GM23338 (cell line): Measurements from ENCODE around the gene AUH.

ENCODE experiments used
- CREB1 ChIP-seq: fragments of 250-450 bp; sonication (Bioruptor Pico); IDR thresholded peaks from 2 replicates; pipeline ENCODE4 v1.5.0; 2020; ENCODE audit warnings: low read depth, mild to moderate bottlenecking, moderate library complexity
- EZH2 ChIP-seq: fragments of 200-600 bp; sonication (generic); IDR thresholded peaks from one replicate; pipeline ENCODE4 v1.8.0; 2017; ENCODE audit warnings: antibody characterized with exemption, mild to moderate bottlenecking, low read depth; ENCODE audit not compliant: unreplicated experiment
- EZH2phosphoT487 ChIP-seq: fragments of 200-600 bp; sonication (generic); IDR thresholded peaks from one replicate; pipeline ENCODE4 v1.8.1; 2018; ENCODE audit warnings: antibody characterized with exemption; ENCODE audit not compliant: unreplicated experiment
- JUNB ChIP-seq: IDR thresholded peaks from one replicate; pipeline ENCODE4 v1.6.1; 2016; ENCODE audit warnings: antibody characterized with exemption; ENCODE audit not compliant: unreplicated experiment
- NANOG ChIP-seq: IDR thresholded peaks from 2 replicates; pipeline ENCODE4 v1.6.1; 2016; ENCODE audit warnings: antibody characterized with exemption, borderline replicate concordance
- POLR2AphosphoS5 ChIP-seq: IDR thresholded peaks from 2 replicates; pipeline ENCODE4 v1.6.1; 2016; ENCODE audit warnings: antibody characterized with exemption, low read depth
- ZNF114 ChIP-seq: fragments of 250-450 bp; sonication (Bioruptor Pico); IDR thresholded peaks from 2 replicates; pipeline ENCODE4 v1.5.0; 2020; ENCODE audit warnings: mild to moderate bottlenecking, moderate library complexity
- ZNF331 ChIP-seq: fragments of 250-450 bp; sonication (Bioruptor Pico); IDR thresholded peaks from 2 replicates; pipeline ENCODE4 v1.5.0; 2020; ENCODE audit warnings: low read depth, mild to moderate bottlenecking, moderate library complexity
- TF ChIP-seq, protein P1 (sequence below), 2 experiments: fragments of 200-600 bp in 1 of 2; sonication (generic) in 1 of 2; conservative IDR thresholded peaks; 2 replicates each; pipeline versions ENCODE4 v1.5.1 to v1.6.1; 2016 to 2017; ENCODE audit warnings: antibody characterized with exemption in 2 of 2, low read depth in 2 of 2, mild to moderate bottlenecking in 2 of 2, moderate library complexity in 1 of 2
- TF ChIP-seq, protein P2 (sequence below): IDR thresholded peaks from one replicate; pipeline ENCODE4 v1.6.1; 2018; ENCODE audit warnings: antibody characterized with exemption; ENCODE audit not compliant: unreplicated experiment
- TF ChIP-seq, protein P3 (sequence below): IDR thresholded peaks from 2 replicates; pipeline ENCODE4 v1.6.1; 2016; ENCODE audit warnings: antibody characterized with exemption
- TF ChIP-seq, protein P4 (sequence below): fragments of 250-450 bp; sonication (Bioruptor Pico); IDR thresholded peaks from 2 replicates; pipeline ENCODE4 v1.5.0; 2020; ENCODE audit warnings: mild to moderate bottlenecking, moderate library complexity

DNA sequence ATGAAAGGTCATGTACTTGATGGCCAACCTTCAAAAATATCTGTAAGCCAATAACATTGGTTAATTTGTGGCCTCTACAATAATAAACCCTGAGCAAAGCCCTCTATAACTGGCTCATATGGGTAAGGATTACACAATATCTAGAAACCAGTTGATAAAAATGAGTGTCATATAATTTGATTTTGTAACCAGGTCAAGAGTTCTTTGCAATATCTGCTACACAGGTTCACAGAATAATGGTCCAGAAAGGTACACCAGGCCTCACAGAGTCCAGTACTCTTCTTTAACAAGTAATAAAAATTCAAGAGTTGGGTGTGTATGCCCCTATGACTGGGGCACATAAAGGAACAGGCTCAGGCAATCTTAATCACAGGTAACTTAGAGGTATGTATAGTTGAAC, 95.3 kb downstream of the AUH start:
- TF ChIP-seq ZNF114 (no peak), POLR2AphosphoS5 (no peak), EZH2phosphoT487 (no peak), EZH2 (no peak), JUNB (no peak), ZNF331 (no peak), CREB1 (no peak), NANOG (no peak)
- TF ChIP-seq, protein P1, sequence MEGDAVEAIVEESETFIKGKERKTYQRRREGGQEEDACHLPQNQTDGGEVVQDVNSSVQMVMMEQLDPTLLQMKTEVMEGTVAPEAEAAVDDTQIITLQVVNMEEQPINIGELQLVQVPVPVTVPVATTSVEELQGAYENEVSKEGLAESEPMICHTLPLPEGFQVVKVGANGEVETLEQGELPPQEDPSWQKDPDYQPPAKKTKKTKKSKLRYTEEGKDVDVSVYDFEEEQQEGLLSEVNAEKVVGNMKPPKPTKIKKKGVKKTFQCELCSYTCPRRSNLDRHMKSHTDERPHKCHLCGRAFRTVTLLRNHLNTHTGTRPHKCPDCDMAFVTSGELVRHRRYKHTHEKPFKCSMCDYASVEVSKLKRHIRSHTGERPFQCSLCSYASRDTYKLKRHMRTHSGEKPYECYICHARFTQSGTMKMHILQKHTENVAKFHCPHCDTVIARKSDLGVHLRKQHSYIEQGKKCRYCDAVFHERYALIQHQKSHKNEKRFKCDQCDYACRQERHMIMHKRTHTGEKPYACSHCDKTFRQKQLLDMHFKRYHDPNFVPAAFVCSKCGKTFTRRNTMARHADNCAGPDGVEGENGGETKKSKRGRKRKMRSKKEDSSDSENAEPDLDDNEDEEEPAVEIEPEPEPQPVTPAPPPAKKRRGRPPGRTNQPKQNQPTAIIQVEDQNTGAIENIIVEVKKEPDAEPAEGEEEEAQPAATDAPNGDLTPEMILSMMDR (conservative IDR thresholded peaks at IDR 0.05; ENCODE audit: low read depth in 2 of 2): no peak
- TF ChIP-seq, protein P2, sequence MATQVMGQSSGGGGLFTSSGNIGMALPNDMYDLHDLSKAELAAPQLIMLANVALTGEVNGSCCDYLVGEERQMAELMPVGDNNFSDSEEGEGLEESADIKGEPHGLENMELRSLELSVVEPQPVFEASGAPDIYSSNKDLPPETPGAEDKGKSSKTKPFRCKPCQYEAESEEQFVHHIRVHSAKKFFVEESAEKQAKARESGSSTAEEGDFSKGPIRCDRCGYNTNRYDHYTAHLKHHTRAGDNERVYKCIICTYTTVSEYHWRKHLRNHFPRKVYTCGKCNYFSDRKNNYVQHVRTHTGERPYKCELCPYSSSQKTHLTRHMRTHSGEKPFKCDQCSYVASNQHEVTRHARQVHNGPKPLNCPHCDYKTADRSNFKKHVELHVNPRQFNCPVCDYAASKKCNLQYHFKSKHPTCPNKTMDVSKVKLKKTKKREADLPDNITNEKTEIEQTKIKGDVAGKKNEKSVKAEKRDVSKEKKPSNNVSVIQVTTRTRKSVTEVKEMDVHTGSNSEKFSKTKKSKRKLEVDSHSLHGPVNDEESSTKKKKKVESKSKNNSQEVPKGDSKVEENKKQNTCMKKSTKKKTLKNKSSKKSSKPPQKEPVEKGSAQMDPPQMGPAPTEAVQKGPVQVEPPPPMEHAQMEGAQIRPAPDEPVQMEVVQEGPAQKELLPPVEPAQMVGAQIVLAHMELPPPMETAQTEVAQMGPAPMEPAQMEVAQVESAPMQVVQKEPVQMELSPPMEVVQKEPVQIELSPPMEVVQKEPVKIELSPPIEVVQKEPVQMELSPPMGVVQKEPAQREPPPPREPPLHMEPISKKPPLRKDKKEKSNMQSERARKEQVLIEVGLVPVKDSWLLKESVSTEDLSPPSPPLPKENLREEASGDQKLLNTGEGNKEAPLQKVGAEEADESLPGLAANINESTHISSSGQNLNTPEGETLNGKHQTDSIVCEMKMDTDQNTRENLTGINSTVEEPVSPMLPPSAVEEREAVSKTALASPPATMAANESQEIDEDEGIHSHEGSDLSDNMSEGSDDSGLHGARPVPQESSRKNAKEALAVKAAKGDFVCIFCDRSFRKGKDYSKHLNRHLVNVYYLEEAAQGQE: no peak
- TF ChIP-seq, protein P3, sequence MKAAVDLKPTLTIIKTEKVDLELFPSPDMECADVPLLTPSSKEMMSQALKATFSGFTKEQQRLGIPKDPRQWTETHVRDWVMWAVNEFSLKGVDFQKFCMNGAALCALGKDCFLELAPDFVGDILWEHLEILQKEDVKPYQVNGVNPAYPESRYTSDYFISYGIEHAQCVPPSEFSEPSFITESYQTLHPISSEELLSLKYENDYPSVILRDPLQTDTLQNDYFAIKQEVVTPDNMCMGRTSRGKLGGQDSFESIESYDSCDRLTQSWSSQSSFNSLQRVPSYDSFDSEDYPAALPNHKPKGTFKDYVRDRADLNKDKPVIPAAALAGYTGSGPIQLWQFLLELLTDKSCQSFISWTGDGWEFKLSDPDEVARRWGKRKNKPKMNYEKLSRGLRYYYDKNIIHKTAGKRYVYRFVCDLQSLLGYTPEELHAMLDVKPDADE: no peak
- TF ChIP-seq, protein P4, sequence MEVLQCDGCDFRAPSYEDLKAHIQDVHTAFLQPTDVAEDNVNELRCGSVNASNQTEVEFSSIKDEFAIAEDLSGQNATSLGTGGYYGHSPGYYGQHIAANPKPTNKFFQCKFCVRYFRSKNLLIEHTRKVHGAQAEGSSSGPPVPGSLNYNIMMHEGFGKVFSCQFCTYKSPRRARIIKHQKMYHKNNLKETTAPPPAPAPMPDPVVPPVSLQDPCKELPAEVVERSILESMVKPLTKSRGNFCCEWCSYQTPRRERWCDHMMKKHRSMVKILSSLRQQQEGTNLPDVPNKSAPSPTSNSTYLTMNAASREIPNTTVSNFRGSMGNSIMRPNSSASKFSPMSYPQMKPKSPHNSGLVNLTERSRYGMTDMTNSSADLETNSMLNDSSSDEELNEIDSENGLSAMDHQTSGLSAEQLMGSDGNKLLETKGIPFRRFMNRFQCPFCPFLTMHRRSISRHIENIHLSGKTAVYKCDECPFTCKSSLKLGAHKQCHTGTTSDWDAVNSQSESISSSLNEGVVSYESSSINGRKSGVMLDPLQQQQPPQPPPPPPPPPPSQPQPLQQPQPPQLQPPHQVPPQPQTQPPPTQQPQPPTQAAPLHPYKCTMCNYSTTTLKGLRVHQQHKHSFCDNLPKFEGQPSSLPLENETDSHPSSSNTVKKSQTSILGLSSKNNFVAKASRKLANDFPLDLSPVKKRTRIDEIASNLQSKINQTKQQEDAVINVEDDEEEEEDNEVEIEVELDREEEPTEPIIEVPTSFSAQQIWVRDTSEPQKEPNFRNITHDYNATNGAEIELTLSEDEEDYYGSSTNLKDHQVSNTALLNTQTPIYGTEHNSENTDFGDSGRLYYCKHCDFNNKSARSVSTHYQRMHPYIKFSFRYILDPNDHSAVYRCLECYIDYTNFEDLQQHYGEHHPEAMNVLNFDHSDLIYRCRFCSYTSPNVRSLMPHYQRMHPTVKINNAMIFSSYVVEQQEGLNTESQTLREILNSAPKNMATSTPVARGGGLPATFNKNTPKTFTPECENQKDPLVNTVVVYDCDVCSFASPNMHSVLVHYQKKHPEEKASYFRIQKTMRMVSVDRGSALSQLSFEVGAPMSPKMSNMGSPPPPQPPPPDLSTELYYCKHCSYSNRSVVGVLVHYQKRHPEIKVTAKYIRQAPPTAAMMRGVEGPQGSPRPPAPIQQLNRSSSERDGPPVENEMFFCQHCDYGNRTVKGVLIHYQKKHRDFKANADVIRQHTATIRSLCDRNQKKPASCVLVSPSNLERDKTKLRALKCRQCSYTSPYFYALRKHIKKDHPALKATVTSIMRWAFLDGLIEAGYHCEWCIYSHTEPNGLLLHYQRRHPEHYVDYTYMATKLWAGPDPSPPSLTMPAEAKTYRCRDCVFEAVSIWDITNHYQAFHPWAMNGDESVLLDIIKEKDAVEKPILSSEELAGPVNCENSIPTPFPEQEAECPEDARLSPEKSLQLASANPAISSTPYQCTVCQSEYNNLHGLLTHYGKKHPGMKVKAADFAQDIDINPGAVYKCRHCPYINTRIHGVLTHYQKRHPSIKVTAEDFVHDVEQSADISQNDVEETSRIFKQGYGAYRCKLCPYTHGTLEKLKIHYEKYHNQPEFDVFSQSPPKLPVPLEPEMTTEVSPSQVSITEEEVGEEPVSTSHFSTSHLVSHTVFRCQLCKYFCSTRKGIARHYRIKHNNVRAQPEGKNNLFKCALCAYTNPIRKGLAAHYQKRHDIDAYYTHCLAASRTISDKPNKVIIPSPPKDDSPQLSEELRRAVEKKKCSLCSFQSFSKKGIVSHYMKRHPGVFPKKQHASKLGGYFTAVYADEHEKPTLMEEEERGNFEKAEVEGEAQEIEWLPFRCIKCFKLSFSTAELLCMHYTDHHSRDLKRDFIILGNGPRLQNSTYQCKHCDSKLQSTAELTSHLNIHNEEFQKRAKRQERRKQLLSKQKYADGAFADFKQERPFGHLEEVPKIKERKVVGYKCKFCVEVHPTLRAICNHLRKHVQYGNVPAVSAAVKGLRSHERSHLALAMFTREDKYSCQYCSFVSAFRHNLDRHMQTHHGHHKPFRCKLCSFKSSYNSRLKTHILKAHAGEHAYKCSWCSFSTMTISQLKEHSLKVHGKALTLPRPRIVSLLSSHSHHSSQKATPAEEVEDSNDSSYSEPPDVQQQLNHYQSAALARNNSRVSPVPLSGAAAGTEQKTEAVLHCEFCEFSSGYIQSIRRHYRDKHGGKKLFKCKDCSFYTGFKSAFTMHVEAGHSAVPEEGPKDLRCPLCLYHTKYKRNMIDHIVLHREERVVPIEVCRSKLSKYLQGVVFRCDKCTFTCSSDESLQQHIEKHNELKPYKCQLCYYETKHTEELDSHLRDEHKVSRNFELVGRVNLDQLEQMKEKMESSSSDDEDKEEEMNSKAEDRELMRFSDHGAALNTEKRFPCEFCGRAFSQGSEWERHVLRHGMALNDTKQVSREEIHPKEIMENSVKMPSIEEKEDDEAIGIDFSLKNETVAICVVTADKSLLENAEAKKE (CRISPR knock-in tag): no peak
